ENCODE results near the gene ITGA1. TPM values are rescaled to one million over a fixed set of nuclear protein-coding genes. Genes with fewer than 3 reads are reported as not detected.

The ITGA1 gene
- total and polyA plus RNA-seq, 2 of the 8 experiments (the other 6 are each of a cell fraction or from before 2014, with no cell fraction given), result 2.3 to 9.0 TPM

GRCh38 chr5:52885614-52886013, 97.9 kb downstream of the ITGA1 start:
- DNase-seq (ENCODE audit: low read depth in 1 of 2, low spot score in 2 of 2), result no peak
- FAIRE-seq, result no peak
- POLR2A ChIA-PET (ENCODE audit: partially characterized antibody), result no interaction called here
- Histone ChIP-seq H3K14ac (ENCODE audit: insufficient read length) (no peak overlapping the region), H3K9me3 (ENCODE audit: insufficient read depth in 2 of 2, low read depth in 1 of 2, low read length in 1 of 2) (no peaks in the 10 kb centered on the region), H4K91ac (replicated peaks; ENCODE audit: insufficient read length, low read length) (no peak overlapping the region), H3K4me1 (replicated peaks in 1 of 4; ENCODE audit: control insufficient read depth in 3 of 4, insufficient read depth in 4 of 4, low read length in 3 of 4) (no peaks in the 10 kb centered on the region), H3K27me3 (replicated peaks in 1 of 4; ENCODE audit: control insufficient read depth in 3 of 4, extremely low read depth in 1 of 4, insufficient read depth in 3 of 4, low read length in 3 of 4) (no peaks in the 10 kb centered on the region), H4K5ac (ENCODE audit: insufficient read length, low read depth, low read length) (no peak overlapping the region), H3K27ac (ENCODE audit: low read depth, low read length) (no peak overlapping the region), H3K18ac (ENCODE audit: extremely low read depth, low read length) (no peak overlapping the region), H2BK20ac (ENCODE audit: low read length) (no peak overlapping the region), H3K36me3 (ENCODE audit: control insufficient read depth in 2 of 4, insufficient read depth in 4 of 4, low read length in 3 of 4) (no peaks in the 10 kb centered on the region), H3K56ac (replicated peaks; ENCODE audit: insufficient read length, low read depth, low read length) (no peak overlapping the region), H3K4me2 (ENCODE audit: insufficient read depth in 1 of 2, low read depth in 2 of 2, low read length in 2 of 2) (no peak overlapping the region), H2BK12ac (ENCODE audit: low read depth, low read length) (no peak overlapping the region), H2BK15ac (ENCODE audit: low read length) (no peak overlapping the region), H3K23ac (ENCODE audit: insufficient read length) (no peak overlapping the region), H3K23me2 (ENCODE audit: low read depth, low read length) (no peaks in the 10 kb centered on the region), H3K4me3 (ENCODE audit: extremely low read depth in 1 of 4, insufficient read depth in 2 of 4, low read depth in 3 of 4, low read length in 4 of 4) (no peak overlapping the region), H2BK5ac (ENCODE audit: low read depth, low read length) (no peak overlapping the region), H4K20me1 (replicated peaks in 1 of 2; ENCODE audit: control insufficient read depth in 1 of 2, insufficient read depth in 2 of 2, low read length in 2 of 2) (no peaks in the 10 kb centered on the region), H2BK120ac (replicated peaks; ENCODE audit: low read depth, low read length) (no peak overlapping the region), H3K79me1 (ENCODE audit: low read depth, low read length) (no peaks in the 10 kb centered on the region), H4K8ac (ENCODE audit: extremely low read depth, insufficient read depth, low read length) (no peak overlapping the region), H2AK5ac (ENCODE audit: low read depth, low read length) (no peak overlapping the region), H3K9ac (replicated peaks in 1 of 4; ENCODE audit: extremely low read depth in 1 of 4, low read depth in 3 of 4, low read length in 3 of 4) (no peak overlapping the region), H2AFZ (ENCODE audit: low read length) (no peak overlapping the region), H3K4ac (replicated peaks; ENCODE audit: insufficient read length, low read depth, low read length) (no peak overlapping the region), H3K79me2 (ENCODE audit: control insufficient read depth in 1 of 2, insufficient read depth in 2 of 2, low read length in 2 of 2) (no peaks in the 10 kb centered on the region)
- CTCF ChIA-PET (ENCODE audit: partially characterized antibody), result no interaction called here
- no peak for TF ChIP-seq RXRA (IDR thresholded peaks at IDR 0.05; ENCODE audit: insufficient read depth, low read depth, low read length)
- WGBS, 2 experiments (ENCODE audit: extremely low coverage in 1 of 2, insufficient coverage in 1 of 2, insufficient read length in 1 of 2, insufficient replicate concordance in 2 of 2, low coverage in 1 of 2, low lambda C conversion rate in 2 of 2, missing lambda C conversion rate in 1 of 2), result 89% methylated on average over 4 of the region's 4 CpGs; no CpG with 5 or more reads in 1 of the 2 experiments
